ENCODE results near the gene NAMPT.
"Not testable (repeated sequence)": the region's sequence is repeated elsewhere in the genome, so short reads cannot be mapped to it uniquely, and the experiment has no call there.

The NAMPT gene

GRCh38 chr7:106313966-106314365, 29.2 kb upstream of the NAMPT start:
- peaks cover 31% of the 10 kb centered on the region for H3K4me1 Mint-ChIP-seq
- H3K36me3 Mint-ChIP-seq (ENCODE audit: low read depth) = no peaks in the 10 kb centered on the region
- ATAC-seq = no peak
- peak overlapping the region; percentile 2 for H3K27ac Mint-ChIP-seq
- H3K9me3 Mint-ChIP-seq = peaks cover 11% of the 10 kb centered on the region
- no peak overlapping the region for H3K4me3 Mint-ChIP-seq
- H3K27me3 Mint-ChIP-seq = peaks cover 23% of the 10 kb centered on the region
- DNase-seq = no peak

- Mint-ChIP-seq H3K4me1 (peaks cover 33% of the 10 kb centered on the region), H3K36me3 (ENCODE audit: low read depth) (no peaks in the 10 kb centered on the region), H3K9me3 (peaks cover 11% of the 10 kb centered on the region), H3K27me3 (peaks cover 20% of the 10 kb centered on the region), H3K27ac (peak overlapping the region; percentile 49), H3K4me3 (no peak overlapping the region)
- DNase-seq (no peak), ATAC-seq (peak; percentile 69)
These were observed 28.7 kb upstream of the NAMPT start for GRCh38 chr7:106313456-106313901.

- peak overlapping the region; percentile 49 for H3K27ac Mint-ChIP-seq
- H3K27me3 Mint-ChIP-seq = peaks cover 17% of the 10 kb centered on the region
- H3K9me3 Mint-ChIP-seq = peaks cover 11% of the 10 kb centered on the region
- no peaks in the 10 kb centered on the region for H3K36me3 Mint-ChIP-seq (ENCODE audit: low read depth)
- no peak for DNase-seq
- H3K4me1 Mint-ChIP-seq = peaks cover 33% of the 10 kb centered on the region
- H3K4me3 Mint-ChIP-seq = no peak overlapping the region
- ATAC-seq = no peak
These were observed 28.1 kb upstream of the NAMPT start for GRCh38 chr7:106312906-106313305.

DNA sequence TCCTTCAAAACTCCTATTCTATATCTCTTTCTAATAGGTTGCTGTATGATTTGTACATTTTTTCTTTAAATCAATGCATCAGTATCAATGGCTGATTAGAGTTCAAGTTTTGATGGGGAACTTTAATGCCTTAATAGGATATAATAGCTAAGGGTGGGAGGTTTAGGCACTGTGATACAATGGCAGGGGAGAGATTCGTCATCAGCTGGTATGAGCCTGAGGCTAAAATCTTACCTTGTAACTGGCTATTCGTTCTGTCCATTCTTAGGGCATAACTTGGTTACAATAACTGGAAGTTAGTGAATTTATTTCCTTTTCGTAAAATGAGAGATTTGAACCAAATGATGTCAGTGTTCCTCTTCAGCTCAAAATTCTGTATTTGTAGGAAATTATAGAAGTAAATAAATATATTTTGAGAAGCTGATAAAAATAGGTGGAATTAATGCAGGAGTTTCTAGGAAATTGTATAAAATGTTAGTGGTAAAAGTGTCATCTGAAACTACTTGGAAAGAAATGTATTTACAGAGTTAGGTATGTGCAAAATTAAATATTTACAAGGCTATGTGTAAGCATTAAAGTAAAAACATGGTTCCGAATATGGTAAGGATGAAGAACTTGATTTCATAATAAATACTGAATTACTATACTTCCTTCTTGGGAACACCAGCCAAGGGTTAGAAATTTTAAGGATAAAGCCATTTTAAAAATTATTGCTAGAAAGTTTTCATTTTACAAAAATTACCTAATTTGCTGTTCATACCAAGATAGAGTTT, 27.5 kb upstream of the NAMPT start:
- Mint-ChIP-seq H3K4me1 (peaks cover 33% of the 10 kb centered on the region), H3K9me3 (peaks cover 11% of the 10 kb centered on the region), H3K27ac (no peak overlapping the region), H3K4me3 (no peak overlapping the region), H3K36me3 (ENCODE audit: low read depth) (no peaks in the 10 kb centered on the region), H3K27me3 (peaks cover 13% of the 10 kb centered on the region)
- no peak for ATAC-seq
- no peak for DNase-seq

- no peak for DNase-seq
- H3K4me3 Mint-ChIP-seq = no peak overlapping the region
- ATAC-seq = peak; percentile 82
These were observed 24.6 kb upstream of the NAMPT start for GRCh38 chr7:106309362-106309761.

DNA sequence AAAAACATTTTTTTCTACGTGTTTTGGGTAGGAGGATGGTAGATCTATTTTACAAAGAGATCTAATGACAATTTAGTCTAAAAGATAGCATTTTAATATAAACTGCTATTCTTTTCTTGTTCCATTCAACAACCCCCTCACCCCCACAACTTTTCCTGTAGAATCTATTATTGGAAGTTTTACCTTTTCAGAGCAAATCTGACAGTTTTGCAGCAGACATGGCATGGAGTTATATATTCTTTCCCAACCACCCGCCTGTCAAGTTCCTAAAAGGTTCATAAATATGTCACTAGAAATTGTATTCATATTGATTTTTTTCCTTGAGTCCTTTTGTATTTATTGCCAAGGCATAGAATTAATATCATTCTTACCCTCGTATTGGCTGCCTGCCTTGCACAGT, 21.5 kb upstream of the NAMPT start:
- Mint-ChIP-seq H3K36me3 (ENCODE audit: low read depth) (peaks cover 4% of the 10 kb centered on the region), H3K9me3 (peaks cover 12% of the 10 kb centered on the region), H3K4me1 (peaks cover 12% of the 10 kb centered on the region), H3K4me3 (no peak overlapping the region), H3K27ac (no peak overlapping the region), H3K27me3 (peaks cover 22% of the 10 kb centered on the region)
- ATAC-seq = no peak
- no peak for DNase-seq

More at GRCh38 chr7:106309362-106309761, 24.6 kb upstream of the NAMPT start:
- Mint-ChIP-seq H3K36me3 (ENCODE audit: low read depth) (no peaks in the 10 kb centered on the region), H3K27me3 (peaks cover 10% of the 10 kb centered on the region), H3K4me1 (peaks cover 27% of the 10 kb centered on the region), H3K27ac (no peak overlapping the region), H3K9me3 (no peaks in the 10 kb centered on the region)

- peaks cover 17% of the 10 kb centered on the region for H3K9me3 Mint-ChIP-seq
- no peak overlapping the region for H3K4me3 Mint-ChIP-seq
These were observed 20.9 kb upstream of the NAMPT start for GRCh38 chr7:106305732-106306131.

DNA sequence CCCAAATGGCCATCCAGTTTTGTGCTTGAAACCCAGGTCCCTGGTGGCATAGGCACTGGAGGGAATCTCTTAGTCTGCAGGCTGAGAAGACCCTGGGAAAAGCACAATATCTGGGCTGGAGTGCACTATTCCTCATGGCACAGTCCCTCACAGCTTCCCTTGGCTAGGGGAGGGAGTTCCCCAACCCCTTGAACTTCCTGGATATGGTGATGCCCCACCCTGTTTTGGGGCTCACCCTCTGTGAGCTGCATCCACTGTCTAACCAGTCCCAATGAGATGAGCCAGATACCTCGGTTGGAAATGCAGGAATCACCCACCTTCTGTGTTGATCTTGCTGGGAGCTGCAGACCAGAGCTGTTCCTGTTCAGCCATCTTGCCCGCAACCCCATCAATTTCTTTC, 19.8 kb upstream of the NAMPT start:
- ATAC-seq (no peak), DNase-seq (no peak)
- H3K9me3 Mint-ChIP-seq = peaks cover 18% of the 10 kb centered on the region
- no peak overlapping the region for H3K4me3 Mint-ChIP-seq
- peaks cover 8% of the 10 kb centered on the region for H3K4me1 Mint-ChIP-seq
- H3K27me3 Mint-ChIP-seq = peaks cover 35% of the 10 kb centered on the region
- no peak overlapping the region for H3K27ac Mint-ChIP-seq
- peaks cover 7% of the 10 kb centered on the region for H3K36me3 Mint-ChIP-seq (ENCODE audit: low read depth)

More at GRCh38 chr7:106305732-106306131, 20.9 kb upstream of the NAMPT start:
- ATAC-seq = no peak
- peaks cover 12% of the 10 kb centered on the region for H3K4me1 Mint-ChIP-seq
- no peak overlapping the region for H3K27ac Mint-ChIP-seq
- no peak for DNase-seq
- H3K36me3 Mint-ChIP-seq (ENCODE audit: low read depth) = peaks cover 7% of the 10 kb centered on the region
- peaks cover 27% of the 10 kb centered on the region for H3K27me3 Mint-ChIP-seq

DNA sequence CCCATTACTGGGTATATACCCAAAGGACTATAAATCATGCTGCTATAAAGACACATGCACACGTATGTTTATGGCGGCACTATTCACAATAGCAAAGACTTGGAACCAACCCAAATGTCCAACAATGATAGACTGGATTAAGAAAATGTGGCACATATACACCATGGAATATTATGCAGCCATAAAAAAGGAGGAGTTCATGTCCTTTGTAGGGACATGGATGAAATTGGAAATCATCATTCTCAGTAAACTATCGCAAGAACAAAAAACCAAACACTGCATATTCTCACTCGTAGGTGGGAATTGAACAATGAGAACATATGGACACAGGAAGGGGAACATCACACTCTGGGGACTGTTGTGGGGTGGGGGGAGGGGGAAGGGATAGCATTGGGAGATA, 13.8 kb upstream of the NAMPT start:
- not testable (repeated sequence) for H3K36me3 Mint-ChIP-seq (ENCODE audit: low read depth); ATAC-seq; H3K27ac Mint-ChIP-seq; H3K4me1 Mint-ChIP-seq; DNase-seq; H3K4me3 Mint-ChIP-seq
- Mint-ChIP-seq H3K27me3 (peaks cover 28% of the 10 kb centered on the region), H3K9me3 (peaks cover 25% of the 10 kb centered on the region)

DNA sequence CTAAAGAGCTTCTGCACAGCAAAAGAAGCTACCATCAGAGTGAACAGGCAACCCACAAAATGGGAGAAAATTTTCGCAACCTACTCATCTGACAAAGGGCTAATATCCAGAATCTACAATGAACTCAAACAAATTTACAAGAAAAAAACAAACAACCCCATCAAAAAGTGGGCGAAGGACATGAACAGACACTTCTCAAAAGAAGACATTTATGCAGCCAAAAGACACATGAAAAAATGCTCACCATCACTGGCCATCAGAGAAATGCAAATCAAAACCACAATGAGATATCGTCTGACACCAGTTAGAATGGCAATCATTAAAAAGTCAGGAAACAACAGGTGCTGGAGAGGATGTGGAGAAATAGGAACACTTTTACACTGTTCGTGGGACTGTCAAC, 13.4 kb upstream of the NAMPT start:
- Mint-ChIP-seq H3K9me3 (peaks cover 20% of the 10 kb centered on the region), H3K27me3 (peaks cover 26% of the 10 kb centered on the region)
- DNase-seq; H3K36me3 Mint-ChIP-seq (ENCODE audit: low read depth); H3K27ac Mint-ChIP-seq; H3K4me3 Mint-ChIP-seq; ATAC-seq; H3K4me1 Mint-ChIP-seq: not testable (repeated sequence)

DNA sequence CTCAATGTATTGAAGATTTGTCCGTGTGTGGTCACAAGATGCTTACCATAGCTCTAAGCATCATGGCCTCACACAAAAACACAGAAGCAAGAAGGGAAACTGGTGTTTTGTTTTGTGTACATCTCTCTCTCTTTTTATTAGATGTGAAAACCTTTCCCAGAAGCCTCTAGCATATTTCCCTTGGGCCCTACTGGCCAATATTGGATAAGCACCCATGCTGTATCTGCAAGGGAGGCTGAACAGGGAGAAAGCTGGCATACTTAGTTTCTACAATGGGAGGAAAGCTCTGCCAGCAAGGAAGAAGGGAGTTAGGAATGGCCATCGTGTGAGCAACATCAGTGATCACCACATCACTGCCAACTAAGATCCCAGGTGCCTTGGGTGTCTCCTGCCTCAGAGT, 9.6 kb upstream of the NAMPT start:
- Mint-ChIP-seq H3K4me3 (no peak overlapping the region), H3K4me1 (peaks cover 9% of the 10 kb centered on the region), H3K36me3 (ENCODE audit: low read depth) (no peaks in the 10 kb centered on the region), H3K27me3 (peaks cover 6% of the 10 kb centered on the region), H3K9me3 (peaks cover 7% of the 10 kb centered on the region), H3K27ac (no peak overlapping the region)
- ATAC-seq (no peak), DNase-seq (no peak)

GRCh38 chr7:106291247-106291646, 6.5 kb upstream of the NAMPT start:
- Mint-ChIP-seq H3K4me3 (no peak overlapping the region), H3K27me3 (peaks cover 4% of the 10 kb centered on the region), H3K9me3 (peaks cover 5% of the 10 kb centered on the region), H3K4me1 (peaks cover 30% of the 10 kb centered on the region), H3K27ac (no peak overlapping the region), H3K36me3 (ENCODE audit: low read depth) (peaks cover under 1% of the 10 kb centered on the region)
- ATAC-seq = no peak
- DNase-seq = no peak

DNA sequence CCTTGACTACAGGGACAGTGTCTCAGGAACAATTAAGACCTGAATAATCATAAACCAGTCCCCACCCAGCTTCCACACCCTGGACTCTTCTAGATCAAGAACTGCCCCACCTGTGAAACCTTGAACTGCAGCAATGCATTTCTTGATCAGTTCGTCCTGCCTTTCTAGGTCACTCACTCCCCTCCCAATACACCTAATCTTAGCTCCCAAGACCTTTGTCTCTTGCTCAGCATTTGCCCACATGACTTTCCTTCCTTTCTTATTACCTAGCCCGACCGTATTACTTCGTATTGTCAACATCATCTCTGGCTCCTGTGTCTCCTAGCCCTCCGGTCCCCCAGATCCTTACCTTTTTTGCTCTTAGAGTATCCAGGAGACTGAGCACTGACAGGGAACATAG, 5.5 kb upstream of the NAMPT start:
- Mint-ChIP-seq H3K4me3 (no peak overlapping the region), H3K9me3 (peaks cover 6% of the 10 kb centered on the region), H3K4me1 (peaks cover 37% of the 10 kb centered on the region), H3K27me3 (peaks cover 3% of the 10 kb centered on the region), H3K27ac (no peak overlapping the region), H3K36me3 (ENCODE audit: low read depth) (peaks cover 2% of the 10 kb centered on the region)
- DNase-seq (no peak), ATAC-seq (no peak)

DNA sequence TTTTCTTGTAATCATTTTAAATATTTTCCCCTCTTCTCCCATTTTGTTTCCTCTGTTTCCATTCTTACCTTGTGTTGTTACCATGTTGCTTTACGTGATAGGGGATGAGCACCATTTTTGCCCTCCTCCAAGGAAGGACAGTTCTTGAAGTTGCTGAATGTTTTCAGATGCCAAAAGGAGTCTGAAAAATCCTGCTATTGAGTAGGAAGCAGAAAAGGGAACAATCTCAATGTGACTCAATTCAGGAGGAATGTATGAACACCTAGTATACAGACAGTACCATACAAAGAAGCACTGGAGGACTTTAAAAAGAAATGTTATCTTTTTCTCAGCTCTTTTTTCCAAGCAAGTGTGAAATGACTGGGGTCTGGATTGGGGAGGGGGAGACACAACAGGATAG, 5.1 kb upstream of the NAMPT start:
- peaks cover 37% of the 10 kb centered on the region for H3K4me1 Mint-ChIP-seq
- H3K4me3 Mint-ChIP-seq = no peak overlapping the region
- peaks cover 3% of the 10 kb centered on the region for H3K27me3 Mint-ChIP-seq
- peaks cover 2% of the 10 kb centered on the region for H3K36me3 Mint-ChIP-seq (ENCODE audit: low read depth)
- H3K27ac Mint-ChIP-seq = no peak overlapping the region
- no peak for ATAC-seq
- DNase-seq = no peak
- H3K9me3 Mint-ChIP-seq = peaks cover 6% of the 10 kb centered on the region

GRCh38 chr7:106288263-106288662, 3.5 kb upstream of the NAMPT start:
- peaks cover 44% of the 10 kb centered on the region for H3K4me1 Mint-ChIP-seq
- peaks cover 10% of the 10 kb centered on the region for H3K36me3 Mint-ChIP-seq (ENCODE audit: low read depth)
- H3K4me3 Mint-ChIP-seq = no peak overlapping the region
- no peak for ATAC-seq
- DNase-seq = no peak
- H3K27me3 Mint-ChIP-seq = peaks cover 3% of the 10 kb centered on the region
- H3K27ac Mint-ChIP-seq = peak overlapping the region; percentile 61
- peaks cover 3% of the 10 kb centered on the region for H3K9me3 Mint-ChIP-seq
